Tibial nerve (tissue), 4 donors: Measurements from ENCODE around the gene EEPD1. TPM values are rescaled to one million over a fixed set of nuclear protein-coding genes. Genes with fewer than 3 reads are reported as not detected.

Experiments
- DNase-seq, 2 donors: peaks; one replicate each; pipeline ENCODE4 v3.0.0-alpha.2; 2019; ENCODE audit warnings: low spot score in 2 of 2
- H3K27ac ChIP-seq, 4 donors: fragments of 200-600 bp; sonication (generic) in 3 of 4; one replicate each; pipeline ENCODE4 v1.5.1; 2017 to 2019; ENCODE audit warnings: mild to moderate bottlenecking in 1 of 4
- H3K27me3 ChIP-seq, 2 donors: fragments of 200-600 bp; sonication (generic) in 1 of 2; one replicate each; pipeline versions ENCODE4 v1.5.1 to v1.6.0; 2017 to 2019
- H3K36me3 ChIP-seq, 3 donors: fragments of 200-600 bp; sonication (generic); one replicate each; pipeline ENCODE4 v1.5.1; 2018 to 2019
- H3K4me1 ChIP-seq, 4 donors: fragments of 200-600 bp; sonication (generic) in 3 of 4; one replicate each; pipeline ENCODE4 v1.5.1; 2017 to 2019
- H3K4me3 ChIP-seq, 4 donors: fragments of 200-600 bp; sonication (generic) in 3 of 4; one replicate each; pipeline ENCODE4 v1.5.1; 2017 to 2019; ENCODE audit warnings: mild to moderate bottlenecking in 1 of 4, moderate library complexity in 1 of 4
- H3K9me3 ChIP-seq, 4 donors: fragments of 200-600 bp; sonication (generic) in 3 of 4; one replicate each; pipeline ENCODE4 v1.5.1; 2017 to 2019
- EP300 ChIP-seq, 2 donors: sonication (generic); formaldehyde crosslinking; IDR thresholded peaks; one replicate each; pipeline ENCODE4 v1.6.1; 2017; ENCODE audit warnings: antibody characterized with exemption in 2 of 2, mild to moderate bottlenecking in 1 of 2
- POLR2A ChIP-seq, 2 donors: fragments of 450-650 bp; IDR thresholded peaks; one replicate each; pipeline ENCODE4 v1.6.1; 2017; ENCODE audit warnings: antibody characterized with exemption in 2 of 2, mild to moderate bottlenecking in 2 of 2, moderate library complexity in 2 of 2
- WGBS, 2 donors: methylation state at CpG; one replicate each; pipeline ENCODE4 v1.1.5; 2018; 5-methylcytosine and 5-hydroxymethylcytosine counted together
- total RNA-seq, 4 donors: library from RNA; depleted of rRNA; stranded (reverse); fragments of >200 nt; gene quantifications; one replicate each; pipeline ENCODE4 v1.1.0, GENCODE V29; 2016
- TF ChIP-seq, protein P1 (sequence below), 5 experiments: fragments of 200-600 bp in 3 of 5; fragments of 450-650 bp in 2 of 5; sonication (generic) in 3 of 5; IDR thresholded peaks; one replicate each; pipeline ENCODE4 v1.5.1; 2016 to 2019; ENCODE audit warnings: antibody characterized with exemption in 5 of 5, mild to moderate bottlenecking in 3 of 5, moderate library complexity in 2 of 5

EEPD1 gene
- total RNA-seq, 4 donors from 2014 or later, result 9.0 to 18.0 (median 16.5) TPM

- Histone ChIP-seq H3K36me3 (no peaks in the 10 kb centered on the region), H3K4me3 (no peak overlapping the region), H3K9me3 (no peaks in the 10 kb centered on the region), H3K4me1 (peaks cover 0 to 33% (median 15%) of the 10 kb centered on the region in 4 donors), H3K27me3 (no peaks in the 10 kb centered on the region), H3K27ac (no peak overlapping the region)
- 79 to 82% methylated on average over 6 of the region's 6 CpGs for WGBS, 2 donors
- TF ChIP-seq, protein P1, sequence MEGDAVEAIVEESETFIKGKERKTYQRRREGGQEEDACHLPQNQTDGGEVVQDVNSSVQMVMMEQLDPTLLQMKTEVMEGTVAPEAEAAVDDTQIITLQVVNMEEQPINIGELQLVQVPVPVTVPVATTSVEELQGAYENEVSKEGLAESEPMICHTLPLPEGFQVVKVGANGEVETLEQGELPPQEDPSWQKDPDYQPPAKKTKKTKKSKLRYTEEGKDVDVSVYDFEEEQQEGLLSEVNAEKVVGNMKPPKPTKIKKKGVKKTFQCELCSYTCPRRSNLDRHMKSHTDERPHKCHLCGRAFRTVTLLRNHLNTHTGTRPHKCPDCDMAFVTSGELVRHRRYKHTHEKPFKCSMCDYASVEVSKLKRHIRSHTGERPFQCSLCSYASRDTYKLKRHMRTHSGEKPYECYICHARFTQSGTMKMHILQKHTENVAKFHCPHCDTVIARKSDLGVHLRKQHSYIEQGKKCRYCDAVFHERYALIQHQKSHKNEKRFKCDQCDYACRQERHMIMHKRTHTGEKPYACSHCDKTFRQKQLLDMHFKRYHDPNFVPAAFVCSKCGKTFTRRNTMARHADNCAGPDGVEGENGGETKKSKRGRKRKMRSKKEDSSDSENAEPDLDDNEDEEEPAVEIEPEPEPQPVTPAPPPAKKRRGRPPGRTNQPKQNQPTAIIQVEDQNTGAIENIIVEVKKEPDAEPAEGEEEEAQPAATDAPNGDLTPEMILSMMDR (IDR thresholded peaks at IDR 0.05), result no peak
- TF ChIP-seq POLR2A (IDR thresholded peaks at IDR 0.05) (no peak), EP300 (IDR thresholded peaks at IDR 0.05) (no peak)
- DNase-seq, result no peak
These were observed 52.7 kb downstream of the EEPD1 start for GRCh38 chr7:36205803-36206202.

DNA sequence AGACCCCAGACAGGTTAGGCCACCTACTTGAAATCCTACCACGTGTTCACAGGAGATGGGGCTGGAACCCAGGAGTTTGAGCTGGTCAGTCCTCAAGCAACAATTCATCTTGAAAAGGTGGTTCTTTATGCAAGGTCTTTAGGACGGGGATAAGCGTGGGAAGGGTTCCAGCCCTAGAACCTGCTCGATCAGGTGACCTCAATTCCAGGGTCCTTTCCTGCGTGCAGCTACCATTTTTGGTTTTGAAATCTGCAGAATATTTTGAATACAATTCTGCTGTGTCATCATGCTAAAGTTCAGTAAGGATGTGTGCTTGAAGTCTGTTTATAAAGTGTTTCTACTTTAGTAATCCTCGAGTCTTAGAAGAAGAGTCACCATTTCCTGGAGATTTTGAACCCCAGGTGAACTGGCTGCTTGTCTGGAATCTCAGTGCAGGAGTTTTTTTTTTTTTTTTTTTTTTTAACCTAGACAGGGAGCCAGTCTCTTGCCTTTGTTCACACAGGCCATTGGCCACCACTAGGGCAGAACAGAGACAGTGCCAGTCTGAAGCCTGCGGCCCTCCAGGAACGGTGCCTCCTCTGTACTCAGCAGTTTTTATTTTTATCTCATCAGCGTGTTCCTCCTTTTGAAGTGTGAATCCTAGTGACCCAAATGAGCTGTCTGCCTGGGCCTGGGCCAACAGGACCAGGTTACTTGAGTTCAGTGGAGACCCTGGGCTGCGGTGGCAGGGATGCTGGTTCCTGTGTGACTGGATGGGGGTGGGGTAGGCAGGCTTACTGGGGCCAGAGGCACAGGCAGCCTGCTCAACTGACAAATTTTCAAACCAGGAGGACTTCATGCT, 54.6 kb downstream of the EEPD1 start:
- Histone ChIP-seq H3K9me3 (no peaks in the 10 kb centered on the region), H3K27me3 (no peaks in the 10 kb centered on the region), H3K36me3 (no peaks in the 10 kb centered on the region), H3K27ac (no peak overlapping the region), H3K4me1 (peaks cover 0 to 33% (median 15%) of the 10 kb centered on the region in 4 donors), H3K4me3 (no peak overlapping the region)
- 64 to 66% methylated on average over 10 of the region's 10 CpGs for WGBS, 2 donors
- peak; percentile 30 to 51 for DNase-seq
- peak in 1 of 2 donors; percentile 34 for TF ChIP-seq EP300 (IDR thresholded peaks at IDR 0.05)
- TF ChIP-seq, protein P1 (IDR thresholded peaks at IDR 0.05), result peak in 1 of 5 experiments; percentile 12
- no peak for TF ChIP-seq POLR2A (IDR thresholded peaks at IDR 0.05)

GRCh38 chr7:36208426-36208825, 55.4 kb downstream of the EEPD1 start:
- no peak for DNase-seq
- TF ChIP-seq EP300 (IDR thresholded peaks at IDR 0.05), result no peak
- TF ChIP-seq POLR2A (IDR thresholded peaks at IDR 0.05), result no peak
- TF ChIP-seq, protein P1 (IDR thresholded peaks at IDR 0.05), result no peak
- Histone ChIP-seq H3K36me3 (no peaks in the 10 kb centered on the region), H3K27me3 (no peaks in the 10 kb centered on the region), H3K27ac (no peak overlapping the region), H3K4me1 (peaks cover 0 to 33% (median 14%) of the 10 kb centered on the region in 4 donors), H3K4me3 (no peak overlapping the region), H3K9me3 (no peaks in the 10 kb centered on the region)

- TF ChIP-seq EP300 (IDR thresholded peaks at IDR 0.05) (no peak), POLR2A (IDR thresholded peaks at IDR 0.05) (no peak)
- TF ChIP-seq, protein P1 (IDR thresholded peaks at IDR 0.05), result no peak
- DNase-seq, result no peak
- no peaks in the 10 kb centered on the region for H3K9me3 ChIP-seq
- H3K27ac ChIP-seq, result no peak overlapping the region
- no peak overlapping the region for H3K4me3 ChIP-seq
- H3K4me1 ChIP-seq, result peaks cover 0 to 33% (median 12%) of the 10 kb centered on the region in 4 donors
- WGBS, 2 donors, result 66 to 67% methylated on average over 9 of the region's 9 CpGs
- no peaks in the 10 kb centered on the region for H3K27me3 ChIP-seq
- no peaks in the 10 kb centered on the region for H3K36me3 ChIP-seq
These were observed 56.2 kb downstream of the EEPD1 start for GRCh38 chr7:36208997-36209813.

DNA sequence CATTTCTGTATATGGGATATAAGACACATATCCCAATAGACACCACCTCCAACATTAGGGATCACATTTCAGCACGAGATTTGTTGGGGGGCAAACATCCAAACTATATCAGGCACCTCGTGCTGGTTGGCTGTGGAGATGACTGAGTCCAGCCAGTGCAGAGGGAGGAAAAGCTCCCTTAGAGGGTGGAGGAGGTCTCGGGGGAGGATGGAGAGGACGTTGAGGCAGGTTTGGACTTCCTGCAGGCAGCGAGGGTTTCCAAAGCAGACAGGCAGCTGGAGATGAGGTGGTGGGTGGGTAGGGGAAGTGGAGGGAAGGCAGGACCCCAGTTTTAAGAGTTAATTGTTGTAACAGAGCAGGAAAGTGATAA, 56.7 kb downstream of the EEPD1 start:
- Histone ChIP-seq H3K9me3 (no peaks in the 10 kb centered on the region), H3K36me3 (no peaks in the 10 kb centered on the region), H3K4me1 (peaks cover 0 to 33% (median 12%) of the 10 kb centered on the region in 4 donors), H3K4me3 (no peak overlapping the region), H3K27me3 (no peaks in the 10 kb centered on the region), H3K27ac (no peak overlapping the region)
- DNase-seq, result no peak
- no peak for TF ChIP-seq POLR2A (IDR thresholded peaks at IDR 0.05)
- 55 to 61% methylated on average over 5 of the region's 5 CpGs for WGBS, 2 donors
